ENCODE measurements around the gene SERPINF2.
"Not testable (repeated sequence)": the region's sequence is repeated elsewhere in the genome, so short reads cannot be mapped to it uniquely, and the experiment has no call there.

The SERPINF2 gene

DNA sequence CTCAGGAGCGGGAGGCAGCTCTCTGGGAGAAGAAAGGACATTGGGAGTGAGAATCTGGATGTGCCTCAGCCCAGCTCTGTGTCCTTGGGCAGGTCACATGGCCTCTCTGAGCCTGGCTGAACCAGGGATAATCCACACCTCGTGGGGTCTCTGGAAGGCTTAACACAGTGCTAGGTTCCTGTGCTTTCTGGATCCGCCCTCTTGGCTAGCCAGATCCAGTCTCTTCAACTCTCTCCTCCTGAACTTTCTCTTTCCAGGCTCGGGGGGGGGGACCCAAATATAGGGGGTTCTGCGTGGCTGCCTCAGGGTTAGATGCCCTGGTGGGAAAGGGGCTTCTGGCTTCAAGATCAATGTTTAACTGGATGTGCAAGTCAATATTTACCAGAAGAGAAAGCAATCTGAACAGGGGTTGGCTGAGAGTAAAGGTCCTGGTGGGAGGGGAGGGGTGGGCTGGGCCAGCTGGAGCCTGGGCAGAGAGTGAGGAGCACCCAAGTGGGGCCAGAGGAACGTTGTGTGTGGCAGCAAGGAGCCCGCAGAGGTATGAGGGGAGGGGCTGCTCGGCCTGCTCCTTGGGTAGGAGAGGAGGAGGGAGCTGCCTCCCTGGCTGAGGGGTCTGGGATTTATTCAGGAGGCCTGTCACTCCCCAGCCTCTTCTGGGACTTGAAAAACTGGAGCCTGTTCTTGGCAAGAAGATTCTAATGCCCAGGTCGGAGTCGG, at the start of gene SERPINF2:
TSS of gene SERPINF2 (plus strand) at position 501 of the 717 bp plus-strand sequence. CDS start 2,125 bp downstream, outside the sequence.
- DNase-seq = no peak

DNA sequence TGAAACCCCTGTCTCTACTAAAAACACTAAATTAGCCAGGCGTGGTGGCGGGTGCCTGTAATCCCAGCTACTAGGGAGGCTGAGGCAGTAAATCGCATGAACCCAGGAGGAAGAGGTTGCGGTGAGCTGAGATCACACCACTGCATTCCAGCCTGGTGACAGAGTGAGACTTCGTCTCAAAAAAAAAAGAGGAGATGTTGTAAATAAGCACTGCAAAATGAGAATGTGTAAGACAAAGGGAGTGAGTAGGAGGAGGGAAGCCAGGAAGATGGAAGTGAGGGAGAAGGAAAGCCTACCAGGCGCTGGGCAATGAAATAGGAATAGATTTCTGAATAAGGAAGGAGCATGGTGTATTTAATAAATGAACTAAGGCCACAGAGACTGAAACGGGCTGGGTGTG, 49.3 kb upstream of the SERPINF2 start:
- no peak for DNase-seq

DNA sequence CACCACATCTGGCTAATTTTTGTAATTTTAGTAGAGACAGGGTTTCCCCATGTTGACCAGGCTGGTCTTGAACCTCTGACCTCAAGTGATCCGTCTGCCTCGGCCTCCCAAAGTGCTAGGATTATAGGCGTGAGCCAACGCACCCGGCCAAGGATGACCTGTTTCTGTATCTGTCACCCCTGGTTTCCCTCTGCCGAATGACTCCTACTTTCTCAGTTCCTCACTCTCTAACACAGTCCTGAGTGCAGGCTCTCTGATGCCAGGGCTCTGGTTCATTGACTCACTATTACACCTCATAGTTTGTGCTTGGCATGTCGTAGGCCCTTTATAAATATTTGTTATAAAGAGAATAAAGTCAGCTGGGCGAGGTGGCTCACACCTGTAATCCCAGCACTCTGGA, 47.3 kb upstream of the SERPINF2 start:
- no peak for DNase-seq

DNA sequence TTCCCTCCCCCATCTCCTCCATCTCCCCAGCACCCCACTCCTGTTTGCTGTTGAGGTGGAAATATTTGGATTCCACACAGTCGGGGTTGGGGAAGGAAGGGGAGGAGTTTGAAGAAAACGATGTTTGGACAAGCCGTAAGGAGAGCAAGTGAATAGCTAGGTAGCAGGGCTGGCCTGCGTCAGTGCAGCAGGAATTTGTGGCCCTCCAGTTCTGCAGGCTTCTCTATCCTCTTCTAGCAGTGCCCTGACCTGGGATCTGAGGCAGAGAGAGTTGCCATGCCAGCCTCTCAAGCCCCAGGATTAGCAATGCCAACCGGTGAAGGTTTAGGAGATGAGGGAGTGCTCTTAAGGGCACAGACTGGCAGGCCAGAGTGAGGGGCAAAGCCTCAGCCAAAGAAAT, 45.0 kb upstream of the SERPINF2 start:
- no peak for DNase-seq

DNA sequence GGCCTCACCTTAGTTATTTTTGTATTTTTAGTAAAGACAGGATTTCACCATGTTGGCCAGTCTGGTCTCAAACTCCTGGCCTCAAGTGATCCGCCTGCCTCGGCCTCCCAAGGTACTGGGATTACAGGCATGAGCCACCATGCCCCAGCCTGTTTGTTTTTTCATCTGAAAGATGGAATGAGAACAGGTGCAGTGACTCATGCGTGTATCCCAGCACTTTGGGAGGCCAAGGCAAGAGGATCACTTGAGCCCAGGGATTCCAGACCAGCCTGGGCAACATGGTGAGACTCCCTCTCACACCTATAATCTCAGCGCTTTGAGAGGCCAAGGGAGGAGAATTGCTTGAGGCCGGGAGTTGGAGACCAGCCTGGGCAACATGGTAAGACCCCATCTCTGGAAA, 42.8 kb upstream of the SERPINF2 start:
- DNase-seq = not testable (repeated sequence)

DNA sequence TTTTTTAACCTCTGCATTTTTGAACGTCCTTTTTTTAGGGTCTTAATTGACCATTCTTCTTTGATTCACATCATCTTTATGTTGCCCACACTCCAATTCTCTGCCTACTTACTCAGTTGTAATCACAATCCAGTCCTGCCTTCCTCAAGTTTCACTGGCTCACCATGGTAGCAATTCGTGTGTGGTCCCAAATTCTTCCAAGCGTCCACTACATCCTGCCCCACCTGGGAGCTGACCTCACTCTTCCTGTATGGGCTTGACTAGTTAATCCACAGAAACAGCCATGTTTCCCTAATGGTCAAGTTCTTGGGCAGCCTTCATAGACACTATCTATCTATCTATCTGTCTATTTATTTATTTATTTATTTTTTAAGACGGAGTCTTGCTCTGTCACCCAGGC, 39.6 kb upstream of the SERPINF2 start:
- DNase-seq = no peak

DNA sequence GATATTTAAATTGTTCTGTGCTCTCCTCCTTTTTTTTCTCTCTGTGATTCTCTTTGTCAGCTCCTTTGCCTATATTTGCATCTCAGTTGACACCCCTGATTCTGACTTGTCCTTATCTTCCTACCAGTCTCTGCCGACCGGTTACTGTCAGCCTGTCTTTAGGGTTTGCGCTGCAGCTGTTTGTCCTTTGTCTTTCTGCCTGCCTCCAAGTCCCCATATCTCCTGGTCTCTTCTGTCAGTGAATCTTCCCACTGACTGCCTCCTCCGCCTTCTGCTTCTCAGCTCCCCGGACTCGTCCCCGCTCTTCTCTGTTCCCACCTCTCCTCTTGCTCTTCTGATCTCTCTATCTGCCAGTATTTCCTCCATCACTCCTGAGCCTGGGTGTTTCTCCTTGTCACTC, 37.7 kb upstream of the SERPINF2 start:
- DNase-seq = no peak

DNA sequence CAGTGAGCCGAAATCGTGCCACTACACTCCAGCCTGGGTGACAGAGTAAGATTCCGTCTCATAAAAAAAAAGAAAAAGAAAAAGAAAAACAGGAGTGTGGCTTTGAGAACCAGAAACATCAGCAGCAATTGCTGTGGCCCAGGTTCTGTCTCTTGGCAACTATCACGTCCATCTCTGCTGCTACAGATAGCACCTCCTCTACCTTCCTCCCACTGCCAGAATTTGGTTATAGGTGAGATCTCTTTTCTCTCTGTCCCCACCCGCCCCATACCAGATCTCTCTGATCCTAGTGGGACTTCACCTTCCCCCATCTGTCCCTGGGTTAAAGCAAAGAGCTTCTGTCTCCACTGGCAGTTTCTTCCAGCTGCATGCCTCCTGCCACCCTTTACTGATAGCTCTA, 35.6 kb upstream of the SERPINF2 start:
- no peak for DNase-seq

DNA sequence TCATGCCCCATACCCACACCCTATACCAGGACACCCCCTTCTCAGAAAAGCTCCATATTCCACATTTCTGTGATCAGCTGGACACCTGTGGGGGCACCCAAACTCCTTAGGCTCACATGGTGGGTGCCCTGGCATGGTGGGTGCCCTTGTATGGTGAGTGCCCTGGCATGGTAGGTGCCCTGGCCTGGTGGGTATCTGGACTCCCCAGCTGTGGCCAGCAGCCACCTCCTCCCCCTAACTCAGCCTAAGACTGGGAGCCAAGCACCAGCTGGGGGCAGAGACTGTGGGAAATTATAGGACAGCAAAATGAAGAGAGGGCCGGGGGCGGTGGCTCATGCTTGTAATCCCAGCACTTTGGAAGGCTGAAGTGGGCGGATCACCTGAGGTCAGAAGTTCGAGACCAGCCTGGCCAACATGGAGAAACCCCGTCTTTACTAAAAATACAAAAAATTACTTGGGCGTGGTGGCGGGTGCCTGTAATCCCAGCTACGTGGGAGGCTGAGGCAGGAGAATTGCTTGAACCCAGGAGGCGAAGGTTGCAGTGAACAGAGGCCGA, 33.8 kb upstream of the SERPINF2 start:
- DNase-seq = not testable (repeated sequence)

DNA sequence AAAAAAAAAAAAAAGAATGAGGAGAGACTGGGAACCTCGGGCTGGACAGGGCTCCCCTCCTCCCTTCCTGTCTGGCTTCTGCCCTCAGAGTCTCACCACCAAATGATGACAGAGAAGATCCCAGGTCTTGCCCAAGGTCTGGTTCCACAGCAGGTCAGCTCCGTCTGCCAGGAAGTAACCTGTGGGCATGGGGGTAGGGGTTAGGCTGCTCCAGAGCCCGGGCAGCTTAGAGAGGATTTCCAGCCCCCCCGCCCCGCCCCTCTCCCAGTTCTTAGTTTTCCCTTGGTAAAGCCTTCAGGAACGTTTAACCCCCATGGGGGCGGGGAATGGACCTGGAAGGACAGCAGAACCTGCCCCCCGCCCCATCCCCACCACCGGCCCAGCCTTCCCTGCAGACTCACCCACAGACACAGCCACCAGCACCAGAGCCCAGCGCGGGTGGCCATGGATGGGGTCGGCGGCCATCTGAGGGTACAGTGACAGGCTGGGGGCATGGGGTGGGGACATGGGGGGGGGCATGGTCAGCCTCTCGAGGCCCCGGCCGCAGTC, 33.2 kb upstream of the SERPINF2 start:
- DNase-seq = no peak

DNA sequence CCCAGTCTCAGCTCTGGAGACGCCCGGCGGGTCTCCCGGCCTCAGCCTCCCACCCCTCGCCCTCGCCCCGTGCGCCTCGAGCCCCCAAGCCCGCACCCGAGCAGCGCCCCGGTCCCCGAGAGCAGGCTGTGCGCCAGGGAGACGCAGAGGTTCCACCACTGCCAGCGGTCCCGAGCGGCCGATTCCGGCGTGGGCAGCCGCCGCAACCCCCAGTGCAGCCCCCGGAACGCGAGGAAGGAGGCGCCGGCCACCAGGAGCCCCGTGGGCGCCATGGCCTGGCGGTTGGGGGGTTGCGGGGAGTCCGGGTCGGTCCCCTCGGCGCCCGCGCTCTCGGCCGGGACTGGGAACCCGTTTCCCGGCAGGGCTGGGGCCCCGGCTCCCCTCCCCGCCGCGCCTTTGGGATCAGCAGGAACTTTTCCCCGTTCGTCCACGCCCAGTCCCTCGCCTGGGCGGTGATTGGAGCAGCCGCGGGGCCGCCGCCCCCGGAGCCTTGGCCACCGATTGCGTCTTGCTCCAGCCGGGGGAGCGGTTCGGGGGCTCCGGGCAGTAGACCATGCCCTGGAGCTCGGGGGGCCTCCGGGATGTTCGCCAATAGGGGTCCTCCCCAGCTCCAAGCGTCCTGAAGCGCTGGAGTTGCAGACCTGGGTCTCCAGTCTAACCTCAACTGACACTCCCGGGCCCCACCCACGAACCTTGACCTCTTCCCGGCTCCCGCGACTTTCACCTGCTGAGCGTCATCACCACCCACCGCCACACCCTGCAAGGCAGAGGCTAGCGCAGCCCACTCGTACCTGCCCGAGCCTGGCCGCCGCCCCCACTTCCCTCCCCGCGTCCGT, 32.5 kb upstream of the SERPINF2 start, which contains the start of gene TLCD2:
TSS of gene TLCD2 (minus strand) at position 407 of the 836 bp plus-strand sequence. CDS start at position 272, 135 bp downstream.
- DNase-seq = no peak

DNA sequence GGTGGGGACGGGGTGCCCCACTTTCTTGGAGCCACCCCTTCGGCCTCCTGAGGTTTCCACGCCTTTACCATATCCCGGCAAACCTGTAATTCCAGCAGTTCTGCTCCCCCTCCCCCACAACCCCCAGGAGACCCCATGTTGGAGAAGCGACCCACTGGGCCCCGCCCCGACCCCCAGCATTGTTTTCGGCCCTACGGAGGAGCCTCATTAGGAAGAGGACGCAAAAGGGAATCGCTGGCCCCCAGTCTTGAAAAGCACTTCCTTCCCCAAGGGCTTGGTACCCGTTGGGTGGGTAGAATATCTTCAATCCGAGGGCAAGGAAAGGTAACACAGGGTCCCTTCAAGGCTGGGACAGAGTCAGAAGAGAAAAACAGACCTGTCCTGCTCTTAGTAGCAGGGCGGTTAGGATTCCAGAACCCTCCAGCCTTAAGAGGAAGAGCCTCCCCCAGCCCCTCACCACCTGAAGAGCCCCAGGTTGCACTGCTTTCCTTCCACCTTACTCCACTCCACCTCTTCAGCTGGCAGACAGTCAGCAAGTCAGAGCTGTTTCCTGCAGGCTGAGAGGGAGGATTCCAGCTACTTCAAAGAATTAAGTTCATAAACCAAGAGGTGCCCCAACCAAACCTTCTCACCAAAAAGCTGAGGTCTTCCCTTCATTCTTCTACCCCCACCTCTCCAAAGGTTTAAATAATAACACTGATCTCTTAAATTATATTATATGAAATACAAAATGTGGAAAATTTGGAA, 31.7 kb upstream of the SERPINF2 start:
- no peak for DNase-seq

DNA sequence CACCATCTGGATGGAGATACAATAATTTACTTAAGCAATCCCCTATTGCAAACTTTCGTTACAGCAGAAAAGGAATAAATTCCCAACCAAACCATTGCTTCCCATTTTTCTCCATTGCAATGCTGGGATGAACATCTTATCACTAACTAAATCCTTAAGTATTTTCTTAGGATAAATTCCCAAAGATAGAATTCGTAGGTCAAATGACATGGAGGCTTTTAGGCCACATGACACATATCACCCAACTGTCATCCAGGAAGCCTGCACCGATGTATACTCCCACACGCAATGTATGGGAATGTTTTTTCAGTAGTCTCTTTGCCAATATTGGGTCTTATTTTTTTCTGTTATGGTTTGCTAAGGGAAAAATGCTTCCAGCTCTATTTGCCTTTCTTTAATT, 30.9 kb upstream of the SERPINF2 start:
- no peak for DNase-seq

DNA sequence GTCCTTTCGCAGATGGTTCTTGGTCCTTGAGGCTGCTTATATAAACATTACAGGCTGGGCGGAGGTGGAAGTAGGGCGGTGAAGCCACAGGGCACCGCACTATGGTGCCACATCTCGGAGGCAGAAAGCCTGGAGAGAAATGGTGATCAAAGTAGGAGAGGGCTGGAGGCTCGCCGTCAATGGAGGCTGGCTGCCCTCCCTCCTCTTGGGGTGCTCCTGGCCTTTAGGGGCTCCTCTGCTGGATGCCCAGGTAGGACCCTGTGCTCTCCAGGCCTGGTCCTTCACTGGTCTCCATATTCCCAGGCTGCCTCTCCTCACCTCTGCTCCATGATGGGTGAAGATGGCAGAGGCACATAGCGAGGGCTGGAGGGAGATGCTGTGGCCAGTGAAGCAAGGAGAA, 30.4 kb upstream of the SERPINF2 start:
- no peak for DNase-seq

DNA sequence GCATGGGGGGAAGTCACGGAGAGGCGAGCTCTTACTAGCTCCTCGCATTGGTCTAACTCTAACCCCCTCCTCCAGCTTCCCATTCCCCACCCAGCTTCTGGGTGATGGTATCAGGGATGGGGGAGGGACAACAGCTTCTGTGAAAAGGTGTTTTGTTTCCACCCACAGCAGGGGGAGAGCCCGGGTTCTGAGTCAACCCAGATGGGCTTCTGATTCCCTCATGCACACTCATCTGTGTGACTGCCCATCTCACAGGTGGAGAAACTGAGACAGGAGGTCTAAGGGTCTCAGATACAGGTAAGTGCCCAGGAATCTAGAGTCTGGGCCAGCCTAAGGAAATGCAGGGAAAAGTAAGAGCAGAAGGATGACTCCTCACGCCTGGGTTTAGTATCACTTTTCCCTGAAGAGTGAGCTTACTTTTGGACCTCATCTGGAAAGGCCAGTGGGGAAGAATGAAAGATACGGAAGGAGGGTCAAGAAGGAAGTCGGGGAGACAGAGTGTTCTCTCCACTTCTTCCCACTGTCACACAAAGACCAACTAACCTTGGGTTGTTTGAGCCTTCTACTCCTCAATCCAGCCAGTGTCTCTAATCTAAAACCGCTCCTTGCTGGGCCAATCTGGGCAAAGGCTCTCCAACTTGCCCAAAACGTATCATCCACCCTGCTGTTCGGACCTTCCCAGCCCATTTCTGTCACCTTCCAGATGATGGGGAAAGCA, 29.4 kb upstream of the SERPINF2 start:
- no peak for DNase-seq

DNA sequence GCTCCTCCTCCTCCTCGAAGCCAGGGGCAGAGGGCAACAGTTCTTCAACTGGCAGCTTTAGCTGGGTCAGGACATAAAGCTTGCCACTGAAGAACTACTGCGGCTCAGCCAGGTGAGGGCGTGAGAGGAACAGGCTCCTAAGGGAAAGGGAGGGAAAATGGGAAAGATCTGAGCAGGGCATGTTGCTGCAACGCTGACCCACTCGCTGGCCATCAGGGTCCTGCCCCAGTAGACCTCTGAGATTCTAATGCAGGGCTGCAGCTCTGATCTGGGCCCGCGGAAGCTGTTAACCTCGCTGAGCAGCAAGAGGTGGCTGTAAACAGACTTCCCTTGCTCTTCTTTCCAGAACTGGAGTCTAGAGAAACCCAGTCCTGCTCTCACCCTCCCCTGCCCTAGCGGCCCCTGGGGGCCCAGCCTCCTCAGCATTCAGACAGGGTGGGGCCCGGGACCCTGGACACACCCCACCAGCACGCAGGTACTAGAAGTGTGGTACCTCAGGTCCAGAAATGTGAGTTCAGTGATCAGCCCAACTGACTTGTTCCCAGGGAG, 28.7 kb upstream of the SERPINF2 start:
- peak; percentile 23 for DNase-seq

DNA sequence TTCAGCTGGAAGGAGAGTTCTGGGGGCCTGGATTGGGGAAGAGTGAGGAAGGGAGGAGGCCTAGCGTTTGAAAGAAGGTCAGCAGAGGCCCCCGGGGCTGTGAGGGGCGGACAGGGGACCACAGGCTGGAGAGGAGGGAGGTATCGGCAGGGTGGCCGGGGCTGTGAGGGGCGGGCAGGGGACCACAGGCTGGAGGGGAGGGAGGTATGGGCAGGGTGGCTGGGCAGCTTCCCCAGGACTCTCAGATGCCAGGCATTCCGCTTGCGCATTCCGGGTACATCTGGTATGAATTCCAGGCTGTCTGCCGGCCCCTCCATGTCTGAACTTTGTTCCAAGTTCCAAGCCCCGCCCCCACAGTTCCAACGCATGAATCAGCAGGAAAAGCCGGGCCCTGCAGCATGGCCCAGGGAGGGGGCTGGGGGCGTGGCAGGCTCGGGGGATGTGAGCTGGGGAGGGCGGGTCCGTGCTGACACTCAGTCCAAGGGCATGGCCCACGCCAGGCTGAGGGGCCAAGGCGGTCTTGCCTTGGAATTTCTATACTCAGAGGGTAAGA, 28.2 kb upstream of the SERPINF2 start:
- no peak for DNase-seq

DNA sequence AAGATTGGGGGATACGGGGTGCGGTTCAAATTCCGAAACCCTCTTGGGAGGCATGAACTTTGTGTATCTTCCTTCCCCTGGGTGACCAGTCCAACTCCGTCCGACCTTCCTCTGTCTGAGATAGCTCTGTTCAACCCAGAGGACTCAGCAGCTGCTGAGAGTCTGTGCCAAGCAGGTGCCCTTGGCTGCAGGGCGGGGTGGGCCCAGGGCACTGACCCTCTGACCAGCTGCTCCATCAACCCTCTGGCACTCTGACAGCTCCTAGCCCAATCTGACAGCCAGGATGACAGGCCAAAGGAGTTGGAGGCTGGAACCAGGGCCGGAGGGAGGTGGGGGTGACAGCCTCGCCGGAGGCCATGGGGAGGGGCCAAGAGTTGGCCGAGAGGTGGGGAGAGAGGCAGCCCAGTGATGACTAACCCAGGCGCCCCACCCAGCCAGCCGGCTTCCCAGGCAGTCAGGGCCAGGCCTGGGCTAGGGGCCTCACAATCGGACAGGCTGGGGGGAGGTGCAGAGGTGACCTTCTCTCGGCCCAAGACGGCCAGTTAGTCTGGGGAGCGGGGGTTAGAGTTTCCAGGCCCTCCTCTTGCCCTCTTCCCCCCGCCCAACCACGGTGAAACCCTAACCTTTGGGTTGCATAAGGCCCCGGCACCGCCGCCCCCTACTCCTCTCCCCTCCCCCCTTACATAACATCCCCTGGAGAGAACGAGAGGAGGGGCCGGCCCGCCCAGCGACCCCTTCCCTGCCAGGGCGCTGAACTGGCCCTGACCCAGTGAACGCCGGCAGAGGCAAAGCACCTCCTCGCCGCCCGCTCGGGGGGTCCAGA, 27.5 kb upstream of the SERPINF2 start:
- DNase-seq = no peak

DNA sequence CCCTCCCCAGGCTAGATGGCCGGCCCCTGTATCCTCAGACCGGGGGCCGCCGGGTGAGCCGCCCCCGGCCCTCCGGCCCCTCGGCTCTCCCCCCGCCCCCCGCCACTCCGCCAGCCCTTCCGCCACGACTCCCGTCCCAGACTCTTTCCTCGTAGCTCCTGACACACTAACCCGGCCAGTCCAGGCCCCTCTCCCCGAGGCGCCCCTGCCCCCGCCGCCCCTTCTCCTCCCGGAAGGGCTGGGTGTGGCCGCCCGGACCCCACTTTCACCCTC, 26.9 kb upstream of the SERPINF2 start:
- DNase-seq = no peak

DNA sequence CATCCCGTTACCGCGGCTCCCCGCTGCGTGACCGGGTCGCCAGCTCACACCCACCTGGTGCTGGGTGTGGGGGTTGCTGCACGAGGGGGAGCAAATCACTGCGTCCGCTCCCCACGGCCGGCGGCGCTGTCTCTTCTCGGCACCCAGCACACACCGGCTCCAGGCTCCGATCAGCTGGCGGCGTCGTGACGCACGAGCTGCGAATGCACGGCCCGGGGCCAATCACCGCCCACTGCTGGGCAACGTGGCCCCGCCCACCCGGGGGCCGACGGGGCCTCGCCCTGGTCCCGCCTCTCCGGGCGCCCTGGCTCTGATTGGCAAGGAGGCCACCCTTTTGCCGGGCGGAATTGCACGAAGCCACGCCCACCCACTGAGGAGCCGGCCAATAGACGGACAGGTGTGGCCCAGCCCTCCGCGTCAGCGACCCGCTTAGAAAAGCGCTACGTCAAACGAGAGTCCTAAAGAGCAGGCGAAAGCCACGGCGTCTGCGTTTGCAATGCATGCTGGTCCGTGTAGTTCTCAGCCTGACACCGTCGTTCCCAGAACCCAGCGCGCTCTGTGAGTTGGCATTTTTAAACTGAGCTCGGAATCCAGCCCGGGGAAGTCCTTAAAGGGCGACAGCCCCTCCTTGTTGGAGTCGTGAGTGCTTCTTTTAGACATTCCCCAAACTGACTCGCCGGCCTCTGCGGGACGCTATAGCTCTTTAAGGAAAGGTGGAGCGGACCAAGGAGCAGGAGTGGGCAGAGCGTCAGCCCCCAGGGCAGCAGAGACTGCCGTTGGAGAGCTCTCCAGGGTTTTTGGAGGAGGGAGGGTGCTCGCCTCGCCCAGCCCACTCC, 26.4 kb upstream of the SERPINF2 start:
- DNase-seq = peak; percentile 96
